SK-N-SH treated with all-trans-retinoic acid at 6 μM for 48 hours (cell line): Measurements from ENCODE around the gene GABRA1.

Experiments used
- ARNTL ChIP-seq: fragments of 450-650 bp; formaldehyde crosslinking; IDR thresholded peaks from 2 replicates; pipeline ENCODE4 v1.5.0; 2020; ENCODE audit warnings: low read depth, mild to moderate bottlenecking, moderate library complexity, borderline replicate concordance
- ISL1 ChIP-seq: fragments of 250-450 bp; sonication (Bioruptor Pico); IDR thresholded peaks from 2 replicates; pipeline ENCODE4 v2.1.2; 2022; ENCODE audit warnings: mild to moderate bottlenecking, moderate library complexity
- SNAI2 ChIP-seq: fragments of 250-450 bp; sonication (Bioruptor Pico); IDR thresholded peaks from 2 replicates; pipeline ENCODE4 v1.5.0; 2020; ENCODE audit warnings: mild to moderate bottlenecking, moderate library complexity
- TOX ChIP-seq: fragments of 250-450 bp; sonication (Bioruptor Pico); IDR thresholded peaks from 2 replicates; pipeline ENCODE4 v1.8.0; 2021; ENCODE audit warnings: mild to moderate bottlenecking, moderate library complexity, borderline replicate concordance
- ZC3H10 ChIP-seq: fragments of 250-450 bp; sonication (Bioruptor Pico); IDR thresholded peaks from 2 replicates; pipeline ENCODE4 v1.5.1; 2021; ENCODE audit warnings: mild to moderate bottlenecking, moderate library complexity
- ZFP3 ChIP-seq: fragments of 250-450 bp; sonication (Bioruptor Pico); IDR thresholded peaks from 2 replicates; pipeline ENCODE4 v1.5.0; 2020; ENCODE audit warnings: mild to moderate bottlenecking, moderate library complexity
- ZFP30 ChIP-seq: fragments of 450-650 bp; formaldehyde crosslinking; IDR thresholded peaks from 2 replicates; pipeline ENCODE4 v1.5.0; 2022; ENCODE audit warnings: mild to moderate bottlenecking, moderate library complexity
- ZNF565 ChIP-seq: fragments of 450-650 bp; formaldehyde crosslinking; conservative IDR thresholded peaks from 2 replicates; pipeline ENCODE4 v1.5.0; 2020; ENCODE audit warnings: low read depth, mild to moderate bottlenecking, moderate library complexity
- ZNF70 ChIP-seq: fragments of 450-650 bp; formaldehyde crosslinking; IDR thresholded peaks from 2 replicates; pipeline ENCODE4 v1.5.0; 2020; ENCODE audit warnings: mild to moderate bottlenecking, moderate library complexity
- ZNF8 ChIP-seq: fragments of 450-650 bp; formaldehyde crosslinking; IDR thresholded peaks from 2 replicates; pipeline ENCODE4 v1.5.0; 2020; ENCODE audit warnings: mild to moderate bottlenecking, moderate library complexity
- TF ChIP-seq, protein P1 (sequence below): fragments of 250-450 bp; sonication (Bioruptor Pico); IDR thresholded peaks from 2 replicates; pipeline ENCODE4 v1.5.0; 2020; ENCODE audit warnings: mild to moderate bottlenecking, moderate library complexity
- TF ChIP-seq, protein P2 (sequence below): fragments of 250-450 bp; sonication (Bioruptor Pico); IDR thresholded peaks from 2 replicates; pipeline ENCODE4 v1.8.0; 2020; ENCODE audit warnings: mild to moderate bottlenecking, moderate library complexity, borderline replicate concordance
- TF ChIP-seq, protein P3 (sequence below): fragments of 250-450 bp; sonication (Bioruptor Pico); IDR thresholded peaks from 2 replicates; pipeline ENCODE4 v1.5.1; 2020; ENCODE audit warnings: low read depth, mild to moderate bottlenecking, moderate library complexity
- TF ChIP-seq, protein P4 (sequence below): fragments of 250-450 bp; sonication (Bioruptor Pico); IDR thresholded peaks from 2 replicates; pipeline ENCODE4 v1.8.0; 2021; ENCODE audit warnings: low read depth, mild to moderate bottlenecking, moderate library complexity, borderline replicate concordance

DNA sequence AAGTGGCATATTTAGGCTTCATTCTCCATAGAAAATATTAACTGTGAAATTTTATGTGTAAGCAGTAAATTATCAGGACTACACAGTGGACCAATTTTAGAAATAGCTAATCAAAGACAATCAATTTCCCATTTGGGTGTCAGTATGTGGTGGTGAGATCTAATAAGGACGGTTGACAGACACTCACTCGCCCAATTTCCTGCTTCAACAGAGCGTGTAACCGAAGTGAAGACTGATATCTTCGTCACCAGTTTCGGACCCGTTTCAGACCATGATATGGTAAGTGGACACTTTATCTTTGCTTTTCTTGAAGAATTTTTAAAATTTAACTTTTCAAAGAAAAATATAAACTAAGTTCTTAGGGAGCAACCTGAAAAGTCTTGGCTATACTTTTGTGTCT lies 17.6 kb downstream of the GABRA1 start:
- TF ChIP-seq, protein P1, sequence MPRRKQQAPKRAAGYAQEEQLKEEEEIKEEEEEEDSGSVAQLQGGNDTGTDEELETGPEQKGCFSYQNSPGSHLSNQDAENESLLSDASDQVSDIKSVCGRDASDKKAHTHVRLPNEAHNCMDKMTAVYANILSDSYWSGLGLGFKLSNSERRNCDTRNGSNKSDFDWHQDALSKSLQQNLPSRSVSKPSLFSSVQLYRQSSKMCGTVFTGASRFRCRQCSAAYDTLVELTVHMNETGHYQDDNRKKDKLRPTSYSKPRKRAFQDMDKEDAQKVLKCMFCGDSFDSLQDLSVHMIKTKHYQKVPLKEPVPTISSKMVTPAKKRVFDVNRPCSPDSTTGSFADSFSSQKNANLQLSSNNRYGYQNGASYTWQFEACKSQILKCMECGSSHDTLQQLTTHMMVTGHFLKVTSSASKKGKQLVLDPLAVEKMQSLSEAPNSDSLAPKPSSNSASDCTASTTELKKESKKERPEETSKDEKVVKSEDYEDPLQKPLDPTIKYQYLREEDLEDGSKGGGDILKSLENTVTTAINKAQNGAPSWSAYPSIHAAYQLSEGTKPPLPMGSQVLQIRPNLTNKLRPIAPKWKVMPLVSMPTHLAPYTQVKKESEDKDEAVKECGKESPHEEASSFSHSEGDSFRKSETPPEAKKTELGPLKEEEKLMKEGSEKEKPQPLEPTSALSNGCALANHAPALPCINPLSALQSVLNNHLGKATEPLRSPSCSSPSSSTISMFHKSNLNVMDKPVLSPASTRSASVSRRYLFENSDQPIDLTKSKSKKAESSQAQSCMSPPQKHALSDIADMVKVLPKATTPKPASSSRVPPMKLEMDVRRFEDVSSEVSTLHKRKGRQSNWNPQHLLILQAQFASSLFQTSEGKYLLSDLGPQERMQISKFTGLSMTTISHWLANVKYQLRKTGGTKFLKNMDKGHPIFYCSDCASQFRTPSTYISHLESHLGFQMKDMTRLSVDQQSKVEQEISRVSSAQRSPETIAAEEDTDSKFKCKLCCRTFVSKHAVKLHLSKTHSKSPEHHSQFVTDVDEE (CRISPR knock-in tag) = no peak
- no peak for TF ChIP-seq ZFP30 (CRISPR knock-in tag)
- TF ChIP-seq ZFP3 (CRISPR knock-in tag) = no peak
- no peak for TF ChIP-seq ZNF565 (CRISPR knock-in tag)
- TF ChIP-seq SNAI2 (CRISPR knock-in tag) = no peak
- TF ChIP-seq ARNTL (CRISPR knock-in tag) = no peak
- TF ChIP-seq ZNF70 = no peak
- TF ChIP-seq TOX = no peak
- TF ChIP-seq ISL1 = no peak
- TF ChIP-seq, protein P2, sequence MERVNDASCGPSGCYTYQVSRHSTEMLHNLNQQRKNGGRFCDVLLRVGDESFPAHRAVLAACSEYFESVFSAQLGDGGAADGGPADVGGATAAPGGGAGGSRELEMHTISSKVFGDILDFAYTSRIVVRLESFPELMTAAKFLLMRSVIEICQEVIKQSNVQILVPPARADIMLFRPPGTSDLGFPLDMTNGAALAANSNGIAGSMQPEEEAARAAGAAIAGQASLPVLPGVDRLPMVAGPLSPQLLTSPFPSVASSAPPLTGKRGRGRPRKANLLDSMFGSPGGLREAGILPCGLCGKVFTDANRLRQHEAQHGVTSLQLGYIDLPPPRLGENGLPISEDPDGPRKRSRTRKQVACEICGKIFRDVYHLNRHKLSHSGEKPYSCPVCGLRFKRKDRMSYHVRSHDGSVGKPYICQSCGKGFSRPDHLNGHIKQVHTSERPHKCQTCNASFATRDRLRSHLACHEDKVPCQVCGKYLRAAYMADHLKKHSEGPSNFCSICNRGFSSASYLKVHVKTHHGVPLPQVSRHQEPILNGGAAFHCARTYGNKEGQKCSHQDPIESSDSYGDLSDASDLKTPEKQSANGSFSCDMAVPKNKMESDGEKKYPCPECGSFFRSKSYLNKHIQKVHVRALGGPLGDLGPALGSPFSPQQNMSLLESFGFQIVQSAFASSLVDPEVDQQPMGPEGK (CRISPR knock-in tag) = no peak
- TF ChIP-seq ZNF8 (CRISPR knock-in tag) = no peak
- TF ChIP-seq, protein P3, sequence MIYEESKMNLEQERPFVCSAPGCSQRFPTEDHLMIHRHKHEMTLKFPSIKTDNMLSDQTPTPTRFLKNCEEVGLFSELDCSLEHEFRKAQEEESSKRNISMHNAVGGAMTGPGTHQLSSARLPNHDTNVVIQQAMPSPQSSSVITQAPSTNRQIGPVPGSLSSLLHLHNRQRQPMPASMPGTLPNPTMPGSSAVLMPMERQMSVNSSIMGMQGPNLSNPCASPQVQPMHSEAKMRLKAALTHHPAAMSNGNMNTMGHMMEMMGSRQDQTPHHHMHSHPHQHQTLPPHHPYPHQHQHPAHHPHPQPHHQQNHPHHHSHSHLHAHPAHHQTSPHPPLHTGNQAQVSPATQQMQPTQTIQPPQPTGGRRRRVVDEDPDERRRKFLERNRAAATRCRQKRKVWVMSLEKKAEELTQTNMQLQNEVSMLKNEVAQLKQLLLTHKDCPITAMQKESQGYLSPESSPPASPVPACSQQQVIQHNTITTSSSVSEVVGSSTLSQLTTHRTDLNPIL = no peak
- no peak for TF ChIP-seq ZC3H10 (CRISPR knock-in tag)
- TF ChIP-seq, protein P4, sequence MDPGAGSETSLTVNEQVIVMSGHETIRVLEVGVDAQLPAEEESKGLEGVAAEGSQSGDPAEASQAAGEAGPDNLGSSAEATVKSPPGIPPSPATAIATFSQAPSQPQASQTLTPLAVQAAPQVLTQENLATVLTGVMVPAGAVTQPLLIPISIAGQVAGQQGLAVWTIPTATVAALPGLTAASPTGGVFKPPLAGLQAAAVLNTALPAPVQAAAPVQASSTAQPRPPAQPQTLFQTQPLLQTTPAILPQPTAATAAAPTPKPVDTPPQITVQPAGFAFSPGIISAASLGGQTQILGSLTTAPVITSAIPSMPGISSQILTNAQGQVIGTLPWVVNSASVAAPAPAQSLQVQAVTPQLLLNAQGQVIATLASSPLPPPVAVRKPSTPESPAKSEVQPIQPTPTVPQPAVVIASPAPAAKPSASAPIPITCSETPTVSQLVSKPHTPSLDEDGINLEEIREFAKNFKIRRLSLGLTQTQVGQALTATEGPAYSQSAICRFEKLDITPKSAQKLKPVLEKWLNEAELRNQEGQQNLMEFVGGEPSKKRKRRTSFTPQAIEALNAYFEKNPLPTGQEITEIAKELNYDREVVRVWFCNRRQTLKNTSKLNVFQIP (CRISPR knock-in tag) = no peak
